ENCODE measurements around the gene CACNA1D.

DNA sequence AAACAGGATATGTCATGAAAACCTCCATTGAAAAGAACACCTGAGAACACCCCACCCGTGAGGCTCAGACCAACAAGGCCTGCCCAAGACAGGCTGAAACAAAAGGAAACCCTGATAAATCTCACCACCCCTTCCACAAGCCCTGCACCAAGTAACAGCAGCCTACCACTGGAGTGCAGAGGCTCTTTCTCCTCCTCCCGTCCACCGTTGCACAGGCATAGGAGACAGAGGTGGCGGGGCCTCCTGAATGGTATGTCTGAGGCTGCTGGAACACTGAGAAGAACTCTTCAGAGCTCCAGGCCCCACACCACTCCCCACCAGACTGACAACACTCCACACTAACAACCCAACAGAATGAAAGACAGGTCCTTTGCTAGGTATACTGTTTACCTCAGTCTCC is 330.4 kb downstream of the CACNA1D start:
- no peak for TF ChIP-seq CTCF (IDR thresholded peaks at IDR 0.05)
- no peak for TF ChIP-seq POLR2A (IDR thresholded peaks at IDR 0.05; ENCODE audit: low read depth)
- no peak for TF ChIP-seq POLR2AphosphoS5 (IDR thresholded peaks at IDR 0.05)

All from esophagus muscularis mucosa (tissue), 3 donors.